Lung (tissue), 12 donors: ENCODE measurements around the gene IFT25. TPM values are rescaled to one million over a fixed set of nuclear protein-coding genes. Genes with fewer than 3 reads are reported as not detected.

Source experiments
- ATAC-seq: fragments of 200-7000 bp; cut with Tn5 transposase; one replicate; pipeline ENCODE4 v1.9.1; 2020; ENCODE audit warnings: moderate number of reproducible peaks; ENCODE audit not compliant: insufficient read depth, low FRiP score
- DNase-seq, 3 donors: peaks; one replicate each; pipeline ENCODE4 v3.0.0-alpha.2; 2013 to 2017
- H3K27ac ChIP-seq, 2 donors: one replicate each; pipeline ENCODE4 v1.5.1; 2013; ENCODE audit warnings: mild to moderate bottlenecking in 2 of 2, moderate library complexity in 2 of 2, control low read depth in 1 of 2, inconsistent platforms in 1 of 2, low read depth in 1 of 2, low read length in 1 of 2
- H3K27me3 ChIP-seq, 3 donors: one replicate each; pipeline ENCODE4 v1.5.1; 2013; ENCODE audit warnings: low read length in 2 of 3; ENCODE audit not compliant: control insufficient read depth in 3 of 3, insufficient read depth in 3 of 3
- H3K36me3 ChIP-seq, 4 donors: one replicate each; pipeline ENCODE4 v1.5.1; 2013; ENCODE audit warnings: low read length in 4 of 4, mild to moderate bottlenecking in 1 of 4, moderate library complexity in 1 of 4; ENCODE audit not compliant: control insufficient read depth in 4 of 4, insufficient read depth in 4 of 4
- H3K4me1 ChIP-seq, 5 donors: one replicate each; pipeline ENCODE4 v1.5.1; 2013; ENCODE audit warnings: low read length in 5 of 5, mild to moderate bottlenecking in 2 of 5, moderate library complexity in 1 of 5; ENCODE audit not compliant: control insufficient read depth in 5 of 5, insufficient read depth in 5 of 5
- H3K4me3 ChIP-seq: one replicate; pipeline ENCODE4 v1.5.1; 2013; ENCODE audit warnings: mild to moderate bottlenecking, control low read depth, moderate library complexity
- H3K9ac ChIP-seq, 2 donors: one replicate each; pipeline ENCODE4 v1.5.1; 2013; ENCODE audit warnings: low read length in 2 of 2, control low read depth in 1 of 2; ENCODE audit not compliant: insufficient read depth in 1 of 2
- H3K9me3 ChIP-seq, 4 donors: one replicate each; pipeline ENCODE4 v1.5.1; 2013; ENCODE audit warnings: low read length in 3 of 4, mild to moderate bottlenecking in 1 of 4, moderate library complexity in 1 of 4; ENCODE audit not compliant: control insufficient read depth in 4 of 4, insufficient read depth in 3 of 4
- WGBS, 2 donors: extraction: QIAGEN DNeasy Blood & Tissue Kit; methylation state at CpG; one replicate each; pipeline ENCODE4 v1.1.7; 2013; 5-methylcytosine and 5-hydroxymethylcytosine counted together
- polyA plus RNA-seq, 2 donors: library from polyadenylated mRNA; stranded (reverse); fragments of 200-250 nt; gene quantifications; one replicate each; pipeline ENCODE4 v1.2.1, GENCODE V29; 2013
- total RNA-seq, 2 donors: library from RNA; depleted of rRNA in 1 of 2; stranded (reverse); fragments of >200 nt in 1 of 2; gene quantifications; one replicate each; pipeline ENCODE4 v1.2.1, GENCODE V29; 2014 to 2021
- TF ChIP-seq, protein P1 (sequence below): IDR thresholded peaks from 2 replicates; pipeline ENCODE4 v1.5.1; 2012; ENCODE audit warnings: mild to moderate bottlenecking; ENCODE audit errors: control extremely low read depth, extremely low read depth
- donor health status: control.
- donor health status: control.
- donor health status: Bipolar disorder and iron deficiency.
- donor health status: healthy.
- donor health status: DM: yes; HTN: yes; CAD: no.

The IFT25 gene
- total and polyA plus RNA-seq, 4 donors: 18.2 to 46.1 (median 31.6) TPM

DNA sequence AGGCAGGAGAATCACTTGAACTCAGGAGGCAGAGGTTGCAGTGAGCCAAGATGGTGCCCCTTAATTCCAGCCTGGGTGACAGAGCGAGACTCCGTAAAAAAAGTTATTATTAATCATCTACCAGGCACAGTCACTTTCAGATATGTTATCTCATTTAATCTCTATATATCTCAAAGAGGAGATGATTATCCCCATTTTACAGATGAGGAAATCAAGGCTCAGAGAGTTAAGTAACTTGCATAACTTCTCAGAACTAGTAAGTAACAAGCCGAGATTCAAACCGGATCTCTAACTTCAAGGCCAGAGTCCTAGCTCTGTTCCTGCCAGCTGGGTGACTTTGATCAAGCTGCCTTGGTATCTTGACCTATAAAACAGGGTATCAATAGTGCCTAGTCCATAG lies 34.1 kb downstream of the IFT25 start:
- TF ChIP-seq, protein P1, sequence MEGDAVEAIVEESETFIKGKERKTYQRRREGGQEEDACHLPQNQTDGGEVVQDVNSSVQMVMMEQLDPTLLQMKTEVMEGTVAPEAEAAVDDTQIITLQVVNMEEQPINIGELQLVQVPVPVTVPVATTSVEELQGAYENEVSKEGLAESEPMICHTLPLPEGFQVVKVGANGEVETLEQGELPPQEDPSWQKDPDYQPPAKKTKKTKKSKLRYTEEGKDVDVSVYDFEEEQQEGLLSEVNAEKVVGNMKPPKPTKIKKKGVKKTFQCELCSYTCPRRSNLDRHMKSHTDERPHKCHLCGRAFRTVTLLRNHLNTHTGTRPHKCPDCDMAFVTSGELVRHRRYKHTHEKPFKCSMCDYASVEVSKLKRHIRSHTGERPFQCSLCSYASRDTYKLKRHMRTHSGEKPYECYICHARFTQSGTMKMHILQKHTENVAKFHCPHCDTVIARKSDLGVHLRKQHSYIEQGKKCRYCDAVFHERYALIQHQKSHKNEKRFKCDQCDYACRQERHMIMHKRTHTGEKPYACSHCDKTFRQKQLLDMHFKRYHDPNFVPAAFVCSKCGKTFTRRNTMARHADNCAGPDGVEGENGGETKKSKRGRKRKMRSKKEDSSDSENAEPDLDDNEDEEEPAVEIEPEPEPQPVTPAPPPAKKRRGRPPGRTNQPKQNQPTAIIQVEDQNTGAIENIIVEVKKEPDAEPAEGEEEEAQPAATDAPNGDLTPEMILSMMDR: no peak
- 95 to 96% methylated on average over 4 of the region's 4 CpGs for WGBS, 2 donors

DNA sequence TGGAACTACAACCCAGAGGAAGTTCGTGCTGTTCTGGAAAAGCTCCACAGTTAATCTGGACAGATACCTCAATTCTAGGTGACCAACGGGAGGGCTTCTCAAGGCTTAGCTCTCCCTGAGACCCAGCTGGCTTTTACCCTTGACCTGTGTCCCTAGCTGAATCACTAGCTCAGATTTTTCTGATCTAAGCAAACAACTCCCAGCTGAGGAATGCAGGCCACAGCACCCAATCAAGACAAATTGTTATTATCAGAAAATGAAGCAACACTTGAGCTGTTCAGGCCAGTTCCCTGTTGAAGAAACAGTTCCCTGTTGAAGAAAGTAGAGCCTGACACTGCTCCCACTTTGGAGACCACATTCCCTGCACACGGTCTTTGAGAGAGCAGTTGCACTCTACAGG lies 35.6 kb downstream of the IFT25 start:
- ATAC-seq (no peak), DNase-seq (no peak)
- H3K27me3 ChIP-seq: no peaks in the 10 kb centered on the region
- no peak overlapping the region for H3K4me3 ChIP-seq
- TF ChIP-seq, protein P1: no peak
- 69 to 81% methylated on average over 3 of the region's 3 CpGs for WGBS, 2 donors
- peak overlapping the region in 1 of 2 donors; percentile 18 for H3K27ac ChIP-seq
- H3K36me3 ChIP-seq: peaks cover 0 to 10% (median 2%) of the 10 kb centered on the region in 4 donors
- peaks cover 0 to 2% (median 0%) of the 10 kb centered on the region in 5 donors for H3K4me1 ChIP-seq
- H3K9ac ChIP-seq: no peak overlapping the region
- no peaks in the 10 kb centered on the region for H3K9me3 ChIP-seq

More for the DNA sequence above, 34.1 kb downstream of the IFT25 start:
- ATAC-seq (no peak), DNase-seq (no peak)
- no peak overlapping the region for H3K27ac ChIP-seq
- no peak overlapping the region for H3K4me3 ChIP-seq
- H3K27me3 ChIP-seq: no peaks in the 10 kb centered on the region
- no peaks in the 10 kb centered on the region for H3K9me3 ChIP-seq
- no peak overlapping the region for H3K9ac ChIP-seq
- H3K4me1 ChIP-seq: peaks cover 0 to 2% (median 0%) of the 10 kb centered on the region in 5 donors
- H3K36me3 ChIP-seq: peaks cover 0 to 12% (median 2%) of the 10 kb centered on the region in 4 donors

DNA sequence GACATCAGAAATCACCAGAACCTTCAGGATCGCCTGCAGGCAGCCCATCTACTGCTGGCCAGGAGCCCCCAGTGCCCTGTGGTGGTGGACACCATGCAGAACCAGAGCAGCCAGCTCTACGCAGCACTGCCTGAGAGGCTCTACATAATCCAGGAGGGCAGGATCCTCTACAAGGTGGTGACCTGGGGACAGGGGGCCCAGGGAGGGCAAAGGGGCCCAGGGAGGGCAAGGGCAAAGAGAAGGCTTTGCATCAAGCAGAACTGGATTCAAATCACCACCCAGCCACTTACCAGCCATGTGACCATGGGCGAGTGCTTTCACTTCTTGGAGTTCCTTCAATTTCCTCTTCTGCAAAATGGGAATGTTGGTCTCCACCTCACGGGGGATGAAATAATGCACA lies 39.4 kb downstream of the IFT25 start:
- 78 to 89% methylated on average over 4 of the region's 4 CpGs for WGBS, 2 donors
- Histone ChIP-seq H3K27ac (no peak overlapping the region), H3K9me3 (peaks cover 0 to 2% (median 0%) of the 10 kb centered on the region in 4 donors), H3K27me3 (no peaks in the 10 kb centered on the region), H3K36me3 (no peaks in the 10 kb centered on the region), H3K9ac (no peak overlapping the region), H3K4me1 (no peaks in the 10 kb centered on the region), H3K4me3 (no peak overlapping the region)
- no peak for DNase-seq
- ATAC-seq: no peak
- TF ChIP-seq, protein P1: no peak

DNA sequence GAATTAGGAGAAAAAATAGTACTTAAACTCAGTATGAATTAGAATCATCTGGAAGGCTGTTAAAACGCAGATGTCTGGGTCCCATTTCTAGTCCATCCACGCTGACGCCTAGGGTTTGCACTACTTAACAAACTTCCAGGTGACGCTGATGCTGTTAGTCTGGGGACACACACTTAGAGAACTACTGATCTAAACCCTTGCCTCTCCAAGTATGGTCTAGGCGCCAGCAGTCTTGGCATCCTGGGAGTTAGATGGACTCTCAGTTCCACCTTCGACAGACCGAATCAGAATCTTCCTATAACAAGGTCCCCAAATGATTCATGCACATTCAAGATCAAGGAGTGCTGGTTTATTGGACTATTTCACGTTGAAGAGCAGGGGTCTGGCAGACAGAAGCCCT lies 40.0 kb downstream of the IFT25 start:
- TF ChIP-seq, protein P1: no peak
- Histone ChIP-seq H3K9me3 (peaks cover 0 to 2% (median 0%) of the 10 kb centered on the region in 4 donors), H3K4me3 (no peak overlapping the region), H3K4me1 (no peaks in the 10 kb centered on the region), H3K36me3 (no peaks in the 10 kb centered on the region), H3K27me3 (no peaks in the 10 kb centered on the region), H3K9ac (no peak overlapping the region), H3K27ac (no peak overlapping the region)
- ATAC-seq (no peak), DNase-seq (no peak)
- 96 to 98% methylated on average over 8 of the region's 8 CpGs for WGBS, 2 donors
